ENCODE measurements around the gene CHRD. TPM values are rescaled to one million over a fixed set of nuclear protein-coding genes. Genes with fewer than 3 reads are reported as not detected.

CHRD gene
- total RNA-seq, 1 experiment from 2014 or later = 1.2 TPM

DNA sequence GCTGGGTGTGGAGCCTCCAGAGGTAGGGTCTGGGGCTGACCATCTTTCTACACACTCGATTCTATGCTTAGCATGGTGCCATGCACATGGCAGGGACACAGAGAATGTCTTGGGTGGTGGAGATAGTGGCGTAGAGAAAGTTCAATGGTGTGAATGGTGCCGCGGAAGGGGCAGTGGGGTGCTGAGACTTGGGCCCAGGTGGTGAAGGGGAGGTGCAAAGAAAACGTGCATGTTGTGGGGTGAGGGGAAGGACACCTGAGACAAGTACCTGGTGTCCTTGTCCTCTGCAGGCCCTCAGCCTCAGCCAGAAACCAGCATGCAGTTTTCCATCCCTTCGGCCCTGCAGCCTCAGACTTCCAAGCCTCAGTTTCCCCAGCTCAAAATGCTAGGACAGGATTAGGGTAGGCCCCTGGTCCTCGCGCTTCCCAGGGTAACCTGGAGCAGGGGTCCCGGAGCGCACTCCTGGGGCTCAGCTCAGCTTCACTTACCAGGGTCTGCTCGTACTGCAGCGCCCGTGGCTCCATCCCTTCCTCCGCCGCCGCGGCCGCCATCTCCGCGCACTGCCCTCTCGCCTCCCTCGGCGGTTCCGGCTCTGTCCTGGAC, 18.8 kb upstream of the CHRD start:
- no peak for DNase-seq (ENCODE audit: low read depth)

DNA sequence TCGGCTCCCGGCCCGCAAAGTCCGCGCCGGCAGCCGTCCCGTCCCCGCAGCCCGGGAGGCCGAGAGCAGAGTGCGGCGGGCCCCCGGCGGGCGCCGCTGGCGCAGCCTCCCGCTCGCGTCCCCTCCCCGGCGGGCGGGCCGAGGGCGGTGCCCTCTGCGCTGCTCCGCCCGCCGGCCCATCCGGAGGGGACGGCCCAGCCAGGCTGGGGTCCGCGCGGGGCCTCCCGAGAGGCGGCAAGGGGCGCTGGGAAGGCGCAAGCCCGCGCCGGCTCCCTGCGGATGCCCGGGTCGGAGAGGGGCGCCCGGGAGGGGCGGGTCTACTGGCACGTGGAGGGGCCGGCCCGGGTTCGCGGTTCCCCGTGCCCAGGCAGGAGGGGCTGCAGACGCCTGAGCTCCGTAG, 18.3 kb upstream of the CHRD start, which contains the start of the genes CLCN2 and POLR2H:
TSS of gene CLCN2 (minus strand) at position 74 of the 400 bp plus-strand sequence. CDS start 126 bp downstream, outside the sequence.
TSS of gene POLR2H (plus strand) at position 179 of the 400 bp plus-strand sequence. CDS start 1,783 bp downstream, outside the sequence.
- DNase-seq (ENCODE audit: low read depth) = peak; percentile 78

DNA sequence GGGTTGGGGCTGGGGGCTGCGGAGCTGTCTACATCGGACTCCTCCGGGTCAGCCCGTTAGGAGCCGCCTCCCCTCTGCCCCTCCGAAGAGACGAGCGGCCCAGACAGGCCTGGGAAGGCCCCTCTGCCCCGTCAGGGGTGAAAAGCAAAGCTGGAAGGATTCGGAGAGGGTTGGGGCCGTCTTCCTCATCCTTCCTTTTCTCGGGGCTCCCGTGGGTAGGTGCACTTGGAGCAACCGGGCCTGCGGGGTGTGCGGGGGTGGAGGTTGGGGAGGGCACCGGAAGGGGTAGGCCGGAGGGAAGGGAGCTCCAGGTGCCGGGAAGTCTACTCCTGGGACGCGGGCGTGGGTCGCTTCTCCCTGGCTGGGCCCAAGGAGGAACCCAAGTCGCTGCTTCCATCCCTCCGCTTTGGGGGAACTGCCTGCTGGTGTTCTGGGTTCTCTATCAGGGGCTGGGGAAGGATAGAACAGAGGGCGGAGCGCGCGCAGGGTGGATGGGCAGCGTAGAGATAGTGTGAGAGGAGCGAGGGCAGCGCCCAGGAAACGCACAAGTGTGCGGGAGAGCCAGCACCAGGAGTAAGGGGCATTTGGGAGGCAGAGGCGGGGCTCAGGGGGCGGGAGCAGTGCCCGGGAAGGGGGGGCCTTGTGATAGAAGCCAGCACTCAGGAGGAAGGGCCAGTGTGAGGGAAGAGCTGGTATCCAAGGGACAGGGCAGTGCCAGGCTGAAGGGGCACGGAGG, 17.8 kb upstream of the CHRD start:
- peak; percentile 71 for DNase-seq (ENCODE audit: low read depth)

DNA sequence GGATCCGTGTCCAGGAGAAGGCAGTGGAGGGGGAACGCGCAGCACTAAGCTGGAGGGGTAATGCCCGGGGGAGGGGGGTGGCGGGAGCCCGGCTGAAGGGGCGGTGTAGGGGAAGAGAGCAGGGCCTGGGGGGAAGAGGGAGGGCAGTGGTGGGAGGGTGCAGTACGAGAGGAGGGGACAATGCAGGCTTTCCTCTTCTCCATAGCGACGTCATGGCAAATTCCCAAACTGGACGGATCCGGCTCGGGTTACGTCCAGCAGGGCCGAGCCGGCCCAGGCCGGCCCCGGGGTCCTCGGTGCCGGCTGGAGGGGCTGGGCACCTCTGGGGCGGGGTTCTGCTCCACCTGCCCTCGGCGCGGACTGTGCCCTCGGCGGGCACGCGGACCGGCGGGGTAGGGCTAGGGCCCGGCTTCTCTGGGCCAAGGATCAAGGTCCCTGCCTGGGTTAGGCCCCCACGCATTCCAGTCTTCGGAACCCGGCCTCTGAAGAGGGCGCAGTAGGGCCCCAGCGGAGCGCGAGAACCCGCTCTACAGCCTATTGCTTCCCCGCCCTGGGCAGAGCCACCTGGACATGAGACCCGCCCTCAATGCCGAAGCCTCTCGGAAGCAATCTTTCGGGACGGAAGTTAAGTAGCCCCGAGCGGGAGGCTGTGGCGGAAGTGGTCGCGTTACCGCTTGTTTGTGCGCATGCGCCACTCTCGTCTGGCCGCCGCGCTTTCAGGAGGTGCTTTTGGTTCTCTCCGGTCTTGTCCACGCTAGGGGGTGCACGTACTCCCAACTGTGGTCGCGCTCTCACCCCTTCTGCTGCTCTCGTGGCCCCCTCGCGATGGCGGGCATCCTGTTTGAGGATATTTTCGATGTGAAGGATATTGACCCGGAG, 16.9 kb upstream of the CHRD start:
- peak; percentile 99 for DNase-seq (ENCODE audit: low read depth)

DNA sequence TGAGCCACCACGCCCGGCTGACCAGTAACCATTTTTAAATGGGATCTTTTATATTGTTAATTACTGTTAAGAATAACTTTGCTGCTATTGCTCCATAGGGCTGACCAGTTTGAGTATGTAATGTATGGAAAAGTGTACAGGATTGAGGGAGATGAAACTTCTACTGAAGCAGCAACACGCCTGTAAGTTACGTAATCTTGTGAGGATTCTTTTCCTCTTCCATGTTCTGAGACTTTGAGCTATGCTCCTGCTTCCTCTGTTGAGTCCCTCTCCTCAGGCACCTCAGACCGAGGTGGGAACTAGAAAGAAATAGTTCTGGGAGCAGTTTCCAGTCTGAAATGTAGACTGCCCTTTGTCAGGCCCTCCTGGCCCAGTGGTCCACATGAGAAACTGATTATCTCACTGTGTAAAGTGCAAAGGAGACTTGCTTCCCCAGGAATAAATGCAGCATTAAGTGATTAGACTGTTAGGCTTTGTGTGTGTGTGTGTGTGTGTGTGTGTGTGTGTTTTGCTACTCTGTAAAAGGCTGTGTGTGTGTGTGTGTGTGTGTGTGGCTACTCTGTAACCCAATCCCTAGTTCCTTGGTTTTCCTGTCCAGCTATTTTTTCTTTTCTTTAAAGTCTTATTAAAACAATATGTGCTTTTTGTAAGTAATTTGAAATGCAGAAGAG, 13.1 kb upstream of the CHRD start:
- peak; percentile 34 for DNase-seq (ENCODE audit: low read depth)

DNA sequence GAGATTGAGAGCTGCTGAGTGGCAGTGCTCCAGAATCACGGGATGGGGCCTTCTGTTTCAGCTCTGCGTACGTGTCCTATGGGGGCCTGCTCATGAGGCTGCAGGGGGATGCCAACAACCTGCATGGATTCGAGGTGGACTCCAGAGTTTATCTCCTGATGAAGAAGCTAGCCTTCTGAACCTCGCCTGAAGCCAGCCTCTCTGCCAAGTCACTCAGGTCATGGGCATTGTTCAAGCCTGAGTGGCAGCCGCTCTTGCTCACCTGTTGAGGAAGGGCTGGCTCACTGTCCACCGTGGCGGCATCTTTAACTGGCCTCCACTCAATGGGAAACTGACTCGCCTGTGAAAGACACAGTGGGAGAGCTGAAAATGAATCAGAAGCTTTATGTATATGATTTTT, 11.7 kb upstream of the CHRD start:
- no peak for DNase-seq (ENCODE audit: low read depth)

DNA sequence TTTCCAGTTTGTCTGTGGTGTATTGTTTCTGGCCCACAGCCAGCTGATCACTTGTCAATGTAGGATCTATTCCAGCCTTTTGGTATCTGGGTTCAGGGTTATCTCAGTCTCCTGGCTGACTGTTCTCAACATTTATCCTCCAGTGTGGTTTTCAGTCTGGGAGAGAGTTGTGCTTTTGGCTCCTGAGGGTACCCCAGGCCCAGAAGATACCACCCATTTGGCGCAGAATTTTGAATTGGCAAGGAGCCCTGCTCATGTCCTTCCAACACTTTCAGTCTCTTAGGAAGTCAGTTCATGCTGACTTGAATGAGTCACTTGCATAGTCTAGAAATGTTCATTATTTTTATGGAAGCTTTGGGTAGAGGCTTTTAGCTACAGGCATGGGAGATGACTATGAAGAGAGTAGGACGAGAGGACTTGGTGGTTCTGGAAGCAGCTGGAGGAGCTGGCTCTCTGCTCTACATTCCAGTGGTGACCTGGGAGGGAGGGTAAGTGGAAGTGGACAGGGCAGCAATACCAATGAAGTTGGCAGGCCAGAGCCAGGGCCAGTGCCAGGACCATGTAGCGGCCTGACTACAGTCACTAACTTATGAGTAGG, 11.2 kb upstream of the CHRD start:
- DNase-seq (ENCODE audit: low read depth) = peak; percentile 54

DNA sequence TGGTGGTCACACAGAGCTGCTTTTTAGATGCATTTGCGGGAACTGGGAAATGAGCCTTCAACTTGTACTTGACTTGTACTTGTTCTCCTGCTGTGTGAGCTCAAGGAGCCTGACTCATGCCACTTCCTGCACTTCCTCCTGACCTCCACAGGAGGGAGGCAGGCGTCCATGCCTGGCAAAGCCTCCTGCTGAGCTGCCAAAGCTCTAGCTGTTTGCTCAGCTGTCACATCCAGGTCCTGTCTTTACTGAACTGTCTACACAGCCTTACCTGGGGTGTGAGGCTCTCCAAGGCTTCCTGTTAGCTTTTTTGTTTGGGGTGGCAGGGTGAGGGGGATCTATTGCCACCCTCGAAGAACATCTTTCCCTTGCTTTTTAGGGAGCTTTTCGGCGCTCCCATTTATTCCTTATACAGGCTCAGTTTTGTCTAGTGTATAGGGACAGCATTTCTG, 8.3 kb upstream of the CHRD start:
- peak; percentile 93 for DNase-seq (ENCODE audit: low read depth)

DNA sequence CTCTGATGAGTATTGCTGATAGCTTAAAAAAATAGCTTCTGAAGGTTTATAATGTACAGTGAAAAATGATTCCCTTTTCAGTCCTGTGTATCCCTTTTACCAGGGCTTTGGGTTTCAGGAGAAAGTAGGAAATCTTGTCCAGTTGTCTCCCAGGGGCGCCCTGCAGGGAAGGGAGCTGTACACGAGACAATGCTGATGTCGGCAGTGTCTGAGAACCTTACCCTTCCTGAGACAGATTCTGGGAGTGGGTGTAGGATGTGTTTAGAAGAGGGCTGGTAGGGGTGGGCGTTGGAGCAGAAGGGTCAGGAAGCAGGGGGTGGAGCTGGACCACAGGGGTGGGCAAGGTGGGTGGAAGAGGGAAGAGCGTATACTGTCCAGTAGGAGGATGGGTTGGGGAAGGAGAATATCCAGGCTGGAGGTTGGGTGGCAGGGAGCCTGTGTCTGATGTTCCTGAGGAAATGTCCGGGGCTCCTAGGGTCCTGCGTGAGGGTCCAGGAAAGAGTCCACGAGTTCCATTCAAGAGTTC, 7.5 kb upstream of the CHRD start:
- DNase-seq (ENCODE audit: low read depth) = no peak

DNA sequence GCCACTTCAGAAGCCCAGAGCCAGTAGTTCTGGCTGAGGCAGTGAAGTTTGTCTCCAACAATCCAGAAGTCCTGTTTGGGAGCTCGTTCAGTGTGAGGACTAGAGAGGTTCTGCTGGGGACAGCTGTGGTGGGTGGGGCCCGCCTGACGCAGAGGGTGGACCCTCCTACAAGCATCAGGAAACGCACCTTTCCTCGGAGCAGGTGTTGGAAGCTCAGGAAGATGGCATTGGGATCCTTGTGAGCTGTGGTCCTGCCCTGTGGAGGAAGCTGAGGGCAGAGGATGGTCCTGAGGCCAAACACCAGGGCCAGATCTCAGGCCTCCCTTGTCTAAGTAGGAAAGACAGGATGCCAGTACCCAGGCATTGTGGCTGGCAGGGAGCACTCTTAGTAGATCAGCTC, 6.9 kb upstream of the CHRD start:
- no peak for DNase-seq (ENCODE audit: low read depth)

DNA sequence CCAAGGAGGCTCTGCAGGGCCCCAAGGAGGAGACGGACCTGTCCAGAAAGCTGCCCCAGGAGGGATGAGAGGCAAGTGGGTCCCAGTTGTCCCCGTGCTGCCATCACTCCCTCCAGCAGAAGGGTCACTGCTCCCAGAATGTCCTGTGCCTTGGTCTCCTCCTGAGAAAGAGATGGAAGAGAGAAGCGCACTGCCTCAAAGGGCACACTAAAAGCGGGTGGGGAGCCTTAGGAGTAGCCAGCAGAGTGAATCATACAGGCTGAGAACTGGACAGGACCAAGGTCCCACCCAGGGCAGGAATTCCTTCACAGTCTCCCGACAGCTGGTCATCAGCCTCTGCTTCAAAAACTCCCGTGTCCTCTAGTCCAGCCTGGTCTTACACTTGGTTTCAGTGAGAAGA, 6.4 kb upstream of the CHRD start:
- DNase-seq (ENCODE audit: low read depth) = no peak

DNA sequence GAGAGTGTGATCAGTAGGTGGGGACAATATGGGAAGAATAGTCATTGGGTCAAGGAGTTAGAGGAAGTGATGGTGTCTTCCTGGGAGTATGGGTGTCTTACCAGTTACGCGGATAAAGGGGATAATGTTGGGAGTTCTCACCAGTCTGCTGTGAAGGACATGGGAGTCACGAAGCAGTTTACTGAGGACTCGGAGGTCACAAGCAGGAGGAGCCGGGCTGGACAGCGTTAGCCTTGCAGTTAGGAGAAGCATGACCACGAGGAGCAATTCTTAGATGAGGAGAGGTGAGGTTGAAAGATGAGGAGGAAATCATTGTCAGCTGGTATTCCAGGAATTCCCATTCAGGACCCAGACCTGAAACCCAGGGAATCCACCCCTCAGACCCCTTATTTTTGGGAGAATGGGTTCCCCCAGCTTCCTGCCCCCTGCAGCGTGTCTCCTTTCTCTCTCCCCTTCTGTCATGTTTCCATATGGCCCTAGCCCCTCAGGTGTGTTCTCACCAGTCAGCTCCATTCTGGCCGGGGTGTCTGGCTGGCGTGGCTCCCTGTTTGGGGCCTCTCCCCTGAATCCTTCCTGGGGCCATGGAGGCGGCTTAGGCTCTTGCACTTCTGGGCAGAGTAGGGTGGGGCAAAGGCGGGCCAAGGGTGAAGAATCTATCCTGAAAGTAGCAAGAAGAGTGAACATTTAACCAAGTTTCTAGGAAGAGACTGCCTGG, 4.0 kb upstream of the CHRD start:
- no peak for DNase-seq (ENCODE audit: low read depth)

DNA sequence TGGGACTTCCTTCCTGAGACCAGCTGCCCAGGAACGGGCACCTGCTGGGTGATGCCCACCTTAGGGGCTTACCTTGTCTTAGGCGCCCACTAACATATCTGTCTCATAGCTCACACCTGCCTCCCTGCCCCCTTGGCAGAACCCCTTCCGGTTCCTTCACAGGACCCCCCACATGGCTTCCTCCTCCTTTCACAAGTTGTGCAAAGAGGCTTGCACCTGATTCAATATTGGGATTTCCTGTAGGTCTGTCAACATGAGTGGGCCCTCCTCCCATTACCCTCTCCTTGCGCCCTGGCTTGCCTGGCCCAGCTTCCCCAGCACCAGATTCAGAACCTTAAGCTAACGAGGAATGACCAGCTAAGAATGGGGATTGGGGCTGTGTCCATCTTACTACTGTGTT, 2.5 kb upstream of the CHRD start:
- no peak for DNase-seq (ENCODE audit: low read depth)

DNA sequence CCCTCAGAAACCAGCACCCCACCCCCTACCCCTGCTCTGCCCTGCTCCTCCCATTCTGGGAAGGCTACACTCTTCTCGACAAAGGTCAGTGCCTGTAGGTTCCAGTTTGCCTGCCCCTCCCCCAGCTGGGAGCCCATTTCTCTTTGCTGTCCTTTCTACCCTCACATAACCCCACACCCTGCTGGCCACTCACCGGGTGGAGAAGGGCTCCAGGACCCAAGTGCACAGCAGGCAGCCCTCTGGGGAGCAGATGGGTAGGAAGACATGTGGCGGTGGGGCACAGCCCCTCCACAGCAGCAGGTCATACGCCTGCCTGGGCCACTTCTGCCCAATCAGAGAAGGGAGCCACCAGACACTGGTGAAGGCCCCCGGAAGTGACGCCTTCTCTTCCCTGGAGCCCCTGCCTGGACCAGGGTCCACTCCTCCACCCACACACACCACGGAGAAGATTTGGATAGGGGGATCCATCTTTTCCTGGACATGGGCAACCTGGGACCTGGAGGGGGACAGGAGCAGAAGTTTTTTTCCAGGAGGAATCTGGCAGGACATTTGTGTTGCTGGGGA, 1.9 kb upstream of the CHRD start, which contains the start of gene THPO:
TSS of gene THPO (minus strand) at position 326 of the 564 bp plus-strand sequence. CDS start 1,948 bp downstream, outside the sequence.
- no peak for DNase-seq (ENCODE audit: low read depth)

DNA sequence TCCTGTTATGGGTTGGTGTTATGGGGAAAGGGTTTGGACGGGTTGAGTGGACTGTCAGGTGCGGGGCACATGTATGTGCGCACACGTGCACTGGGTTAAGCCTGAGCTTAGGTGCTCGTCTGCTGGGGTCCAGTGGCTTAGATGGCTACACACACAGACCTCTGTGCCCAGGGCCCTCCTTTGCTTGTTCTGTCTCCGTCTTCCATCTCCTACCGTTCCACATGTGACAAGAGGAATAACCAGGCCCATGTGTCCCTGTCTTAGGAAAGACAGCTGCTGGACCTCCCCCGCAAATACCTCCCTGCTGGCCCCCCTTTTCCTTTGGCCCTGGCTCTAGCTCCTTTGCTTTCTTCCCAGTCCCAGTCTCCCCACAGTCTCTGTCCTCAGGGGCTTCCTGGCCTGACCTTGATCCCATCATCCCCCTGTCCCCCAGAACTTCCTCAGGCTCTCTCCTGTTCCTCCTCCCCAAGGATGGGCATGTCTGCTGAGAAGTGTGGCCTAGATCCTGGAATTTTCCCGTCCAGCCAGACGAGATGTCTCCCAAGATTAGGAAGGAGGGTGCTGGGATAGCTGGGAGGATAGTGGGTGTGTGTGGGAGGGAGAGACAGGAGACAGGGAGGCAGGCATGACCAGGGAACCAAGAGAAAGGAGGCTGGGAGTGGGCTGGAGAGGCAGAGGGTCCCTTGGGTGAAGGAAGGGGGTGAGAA, 1.1 kb upstream of the CHRD start:
- no peak for DNase-seq (ENCODE audit: low read depth)

DNA sequence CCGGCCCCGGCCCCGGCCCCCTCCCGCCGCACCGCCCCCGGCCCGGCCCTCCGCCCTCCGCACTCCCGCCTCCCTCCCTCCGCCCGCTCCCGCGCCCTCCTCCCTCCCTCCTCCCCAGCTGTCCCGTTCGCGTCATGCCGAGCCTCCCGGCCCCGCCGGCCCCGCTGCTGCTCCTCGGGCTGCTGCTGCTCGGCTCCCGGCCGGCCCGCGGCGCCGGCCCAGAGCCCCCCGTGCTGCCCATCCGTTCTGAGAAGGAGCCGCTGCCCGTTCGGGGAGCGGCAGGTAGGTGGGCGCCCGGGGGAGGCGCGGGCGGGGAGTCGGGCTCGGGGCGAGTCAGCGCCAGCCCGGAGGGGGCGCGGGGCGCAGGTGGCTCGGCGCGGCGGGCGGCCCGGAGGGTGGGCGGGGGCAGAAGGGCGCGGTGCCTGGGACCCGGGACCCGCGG, 352 bp downstream of the CHRD start:
- no peak for DNase-seq (ENCODE audit: low read depth)

DNA sequence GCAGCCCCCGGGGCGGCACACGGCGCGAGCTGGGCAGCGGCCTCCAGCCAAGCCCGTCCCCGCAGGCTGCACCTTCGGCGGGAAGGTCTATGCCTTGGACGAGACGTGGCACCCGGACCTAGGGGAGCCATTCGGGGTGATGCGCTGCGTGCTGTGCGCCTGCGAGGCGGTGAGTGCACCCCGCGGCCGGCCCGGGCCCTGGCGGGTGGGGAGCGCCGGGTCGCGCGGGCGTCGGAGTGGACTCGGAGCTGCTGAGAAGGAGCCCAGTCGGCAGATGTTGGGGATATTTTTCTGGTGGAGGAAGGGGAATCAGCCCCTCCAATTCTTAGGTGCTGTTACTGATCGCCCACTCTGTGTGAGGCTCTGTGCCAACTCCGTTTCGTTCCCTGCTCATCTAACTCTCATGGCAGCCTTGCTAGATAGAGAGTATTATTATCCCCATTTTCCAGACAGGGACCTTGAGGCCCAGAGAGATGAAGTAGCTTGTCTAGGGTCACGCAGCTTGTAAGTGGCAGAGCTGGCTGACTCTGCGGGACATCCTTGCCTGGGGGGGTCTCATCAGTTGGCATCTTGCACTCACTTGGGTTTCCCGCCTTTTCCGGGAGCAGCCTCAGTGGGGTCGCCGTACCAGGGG, 890 bp downstream of the CHRD start:
- DNase-seq (ENCODE audit: low read depth) = no peak
